Testis (tissue), 3 donors: Measurements from ENCODE around the gene GPATCH1. TPM values are rescaled to one million over a fixed set of nuclear protein-coding genes. Genes with fewer than 3 reads are reported as not detected.
"Not testable (repeated sequence)": the region's sequence is repeated elsewhere in the genome, so short reads cannot be mapped to it uniquely, and the experiment has no call there.

ENCODE experiments used
- DNase-seq: peaks from one replicate; pipeline ENCODE4 v3.0.0-alpha.2; 2019
- H3K27ac ChIP-seq, 2 donors: fragments of 200-600 bp; sonication (generic); one replicate each; pipeline ENCODE4 v1.5.1; 2019
- H3K27me3 ChIP-seq: fragments of 200-600 bp; sonication (generic); one replicate; pipeline ENCODE4 v1.5.1; 2019
- H3K36me3 ChIP-seq: fragments of 200-600 bp; sonication (generic); one replicate; pipeline ENCODE4 v1.5.1; 2017; ENCODE audit warnings: low read depth; ENCODE audit errors: missing control alignments
- H3K4me1 ChIP-seq: fragments of 200-600 bp; sonication (generic); one replicate; pipeline ENCODE4 v1.5.1; 2019
- H3K4me3 ChIP-seq, 2 donors: fragments of 200-600 bp; sonication (generic); one replicate each; pipeline ENCODE4 v1.5.1; 2017 to 2019
- H3K9me3 ChIP-seq: fragments of 200-600 bp; sonication (generic); one replicate; pipeline ENCODE4 v1.5.1; 2017
- CTCF ChIP-seq, 3 experiments: fragments of 450-650 bp in 2 of 3; fragments of 200-600 bp in 1 of 3; sonication (generic) in 1 of 3; IDR thresholded peaks; one replicate each; pipeline ENCODE4 v1.5.1; 2016 to 2019; ENCODE audit warnings: antibody characterized with exemption in 3 of 3, mild to moderate bottlenecking in 2 of 3, moderate library complexity in 1 of 3
- POLR2A ChIP-seq: fragments of 450-650 bp; IDR thresholded peaks from one replicate; pipeline ENCODE4 v1.6.1; 2017; ENCODE audit warnings: antibody characterized with exemption, mild to moderate bottlenecking, moderate library complexity
- WGBS, 2 donors: methylation state at CpG; one replicate each; pipeline ENCODE4 v1.1.5; 2018; 5-methylcytosine and 5-hydroxymethylcytosine counted together
- intact Hi-C: fragments of 100-400 bp; cut with DNase I; formaldehyde crosslinking; loops from one replicate; pipeline ENCODE4 v1.15.1; 2023; ENCODE audit warnings: low total_unique reads
- polyA plus RNA-seq: library from polyadenylated mRNA; stranded (reverse); fragments of 350-450 nt; fragmentation: Illumina TruSeq; extraction: RNeasy Lipid Tissue Mini Kit (QIAGEN cat#74804); gene quantifications from one replicate; pipeline ENCODE4 v1.2.3, GENCODE V29; 2014; ENCODE audit warnings: low read depth, low replicate concordance; ENCODE audit not compliant: insufficient read depth
- total RNA-seq, 2 donors: library from RNA; depleted of rRNA; stranded (reverse); fragments of >200 nt; gene quantifications; one replicate each; pipeline ENCODE4 v1.2.3, GENCODE V29; 2016

Gene GPATCH1
- total and polyA plus RNA-seq, 3 donors from 2014 or later = 12.0 to 14.2 (median 13.1) TPM

GRCh38 chr19:33147538-33147937 lies 66.6 kb downstream of the GPATCH1 start:
- intact Hi-C loops = no loop called here
- H3K4me1 ChIP-seq = no peaks in the 10 kb centered on the region
- WGBS, 2 donors = 82 to 90% methylated on average over 6 of the region's 6 CpGs
- no peak overlapping the region for H3K27ac ChIP-seq
- no peaks in the 10 kb centered on the region for H3K9me3 ChIP-seq
- DNase-seq = no peak
- TF ChIP-seq CTCF (IDR thresholded peaks at IDR 0.05) = no peak
- TF ChIP-seq POLR2A = no peak
- no peaks in the 10 kb centered on the region for H3K36me3 ChIP-seq
- H3K4me3 ChIP-seq = no peak overlapping the region
- H3K27me3 ChIP-seq = no peaks in the 10 kb centered on the region

GRCh38 chr19:33150852-33151518 lies 70.0 kb downstream of the GPATCH1 start:
- no peak for DNase-seq
- TF ChIP-seq CTCF (IDR thresholded peaks at IDR 0.05) = no peak
- Histone ChIP-seq H3K4me3 (no peak overlapping the region), H3K27ac (no peak overlapping the region), H3K9me3 (no peaks in the 10 kb centered on the region), H3K4me1 (no peaks in the 10 kb centered on the region), H3K36me3 (no peaks in the 10 kb centered on the region), H3K27me3 (no peaks in the 10 kb centered on the region)
- 79 to 87% methylated on average over 12 to 14 of the region's 14 CpGs for WGBS, 2 donors
- intact Hi-C loops = no loop called here

- H3K9me3 ChIP-seq = no peaks in the 10 kb centered on the region
- H3K27me3 ChIP-seq = no peaks in the 10 kb centered on the region
- no peak overlapping the region for H3K4me3 ChIP-seq
- no peaks in the 10 kb centered on the region for H3K36me3 ChIP-seq
- no peak for TF ChIP-seq CTCF (IDR thresholded peaks at IDR 0.05)
- no peaks in the 10 kb centered on the region for H3K4me1 ChIP-seq
- intact Hi-C loops = no loop called here
- 87% methylated on average over 2 of the region's 2 CpGs for WGBS, 2 donors
- DNase-seq = no peak
- H3K27ac ChIP-seq = no peak overlapping the region
Observed at GRCh38 chr19:33152176-33152575, 71.2 kb downstream of the GPATCH1 start.

GRCh38 chr19:33152625-33153024 lies 71.6 kb downstream of the GPATCH1 start:
- H3K4me3 ChIP-seq, H3K9me3 ChIP-seq, H3K36me3 ChIP-seq, intact Hi-C loops, DNase-seq, H3K4me1 ChIP-seq, H3K27ac ChIP-seq, H3K27me3 ChIP-seq: not testable (repeated sequence)
- WGBS, 2 donors = 84 to 93% methylated on average over 4 of the region's 4 CpGs

GRCh38 chr19:33154313-33154712 lies 73.3 kb downstream of the GPATCH1 start:
- H3K27me3 ChIP-seq, H3K27ac ChIP-seq, intact Hi-C loops, H3K4me3 ChIP-seq, DNase-seq, H3K9me3 ChIP-seq, H3K36me3 ChIP-seq, H3K4me1 ChIP-seq: not testable (repeated sequence)
- 78 to 83% methylated on average over 6 of the region's 6 CpGs for WGBS, 2 donors

GRCh38 chr19:33156334-33156733 lies 75.4 kb downstream of the GPATCH1 start:
- Histone ChIP-seq H3K4me3 (no peak overlapping the region), H3K27ac (no peak overlapping the region), H3K27me3 (no peaks in the 10 kb centered on the region), H3K36me3 (no peaks in the 10 kb centered on the region), H3K4me1 (no peaks in the 10 kb centered on the region), H3K9me3 (no peaks in the 10 kb centered on the region)
- 32 to 61% methylated on average over 5 of the region's 5 CpGs for WGBS, 2 donors
- TF ChIP-seq CTCF (IDR thresholded peaks at IDR 0.05) (no peak), POLR2A (no peak)
- intact Hi-C loops = no loop called here
- no peak for DNase-seq
